HEK293 (cell line): Measurements from ENCODE around the gene NRG2.

Source experiments
- CTCF ChIA-PET: fragments of 350-600 bp; formaldehyde crosslinking; extraction: SDS; loops from one replicate; lab custom pipeline; 2021; ENCODE audit warnings: antibody characterized with exemption; lab: Yijun Ruan, JAX
- POLR2A ChIA-PET: fragments of 300-600 bp; formaldehyde crosslinking; extraction: SDS; loops from one replicate; lab custom pipeline; 2020; ENCODE audit warnings: antibody characterized with exemption, inconsistent platforms; lab: Yijun Ruan, JAX
- H3K27ac ChIP-seq: fragments of 200-500 bp; sonication (Bioruptor generic); 2 replicates; pipeline ENCODE4 v1.5.1; 2014; ENCODE audit warnings: low read depth, low read length, control low read depth, inconsistent platforms; ENCODE audit errors: extremely low read depth
- H3K36me3 ChIP-seq, 2 experiments: fragments of 200-500 bp in 1 of 2; sonication (Bioruptor generic) in 1 of 2; 1 replicate in 1 of 2; 2 replicates in 1 of 2; pipeline ENCODE4 v1.5.1; 2014 to 2017; ENCODE audit warnings: inconsistent platforms in 2 of 2, low read length in 2 of 2; ENCODE audit not compliant: control insufficient read depth in 2 of 2, insufficient read depth in 1 of 2
- H3K4me1 ChIP-seq: fragments of 200-500 bp; sonication (Bioruptor generic); 2 replicates; pipeline ENCODE4 v1.5.1; 2014; ENCODE audit warnings: mild to moderate bottlenecking, low read length, inconsistent platforms; ENCODE audit not compliant: control insufficient read depth, insufficient read depth
- H3K4me3 ChIP-seq: 2 replicates; pipeline ENCODE4 v1.5.1; 2011; ENCODE audit warnings: low read depth, mild to moderate bottlenecking, control low read depth, low read length, moderate library complexity
- H3K9me3 ChIP-seq: fragments of 200-500 bp; sonication (Bioruptor generic); 2 replicates; pipeline ENCODE4 v1.5.1; 2014; ENCODE audit warnings: low read depth, low read length, inconsistent platforms; ENCODE audit not compliant: control insufficient read depth, insufficient read depth
- BCL11A ChIP-seq: fragments of 450-650 bp; formaldehyde crosslinking; IDR thresholded peaks from 2 replicates; pipeline ENCODE4 v1.5.1; 2016; ENCODE audit warnings: low read depth, missing biosample characterization, missing genetic modification characterization
- KLF7 ChIP-seq: fragments of 450-650 bp; formaldehyde crosslinking; IDR thresholded peaks from 2 replicates; pipeline ENCODE4 v1.5.1; 2016; ENCODE audit warnings: missing biosample characterization, missing genetic modification characterization, borderline replicate concordance
- MEIS1 ChIP-seq: sonication (generic); formaldehyde crosslinking; IDR thresholded peaks from 2 replicates; pipeline ENCODE4 v1.8.1; 2022; ENCODE audit warnings: missing genetic modification reagents, mild to moderate bottlenecking, borderline replicate concordance
- SCRT1 ChIP-seq: fragments of 450-650 bp; formaldehyde crosslinking; IDR thresholded peaks from 2 replicates; pipeline ENCODE4 v1.5.1; 2016; ENCODE audit warnings: missing biosample characterization, missing genetic modification characterization, borderline replicate concordance
- ZBTB1 ChIP-seq: fragments of 450-650 bp; formaldehyde crosslinking; IDR thresholded peaks from 2 replicates; pipeline ENCODE4 v1.5.1; 2016; ENCODE audit warnings: missing biosample characterization, missing genetic modification characterization
- ZFP69B ChIP-seq: fragments of 450-650 bp; formaldehyde crosslinking; IDR thresholded peaks from 2 replicates; pipeline ENCODE4 v1.5.1; 2016; ENCODE audit warnings: missing biosample characterization, missing genetic modification characterization
- ZIC2 ChIP-seq: fragments of 450-650 bp; formaldehyde crosslinking; IDR thresholded peaks from 2 replicates; pipeline ENCODE4 v1.5.1; 2016; ENCODE audit warnings: missing biosample characterization, missing genetic modification characterization
- ZNF211 ChIP-seq: fragments of 450-650 bp; formaldehyde crosslinking; IDR thresholded peaks from 2 replicates; pipeline ENCODE4 v1.5.1; 2016; ENCODE audit warnings: low read depth, missing biosample characterization, missing genetic modification characterization
- ZNF423 ChIP-seq: fragments of 450-650 bp; formaldehyde crosslinking; IDR thresholded peaks from 2 replicates; pipeline ENCODE4 v1.5.1; 2016; ENCODE audit warnings: missing biosample characterization, missing genetic modification characterization
- ZNF521 ChIP-seq: fragments of 450-650 bp; formaldehyde crosslinking; IDR thresholded peaks from 2 replicates; pipeline ENCODE4 v1.5.1; 2017; ENCODE audit warnings: missing biosample characterization, mild to moderate bottlenecking, missing genetic modification characterization
- ZNF548 ChIP-seq: fragments of 450-650 bp; formaldehyde crosslinking; IDR thresholded peaks from 2 replicates; pipeline ENCODE4 v1.5.1; 2016; ENCODE audit warnings: missing biosample characterization, missing genetic modification characterization
- ZNF677 ChIP-seq: fragments of 450-650 bp; IDR thresholded peaks from 2 replicates; pipeline ENCODE4 v1.5.0; 2018; ENCODE audit warnings: missing biosample characterization, mild to moderate bottlenecking, missing genetic modification characterization, moderate library complexity
- ZNF76 ChIP-seq: fragments of 450-650 bp; formaldehyde crosslinking; IDR thresholded peaks from 2 replicates; pipeline ENCODE4; 2016; ENCODE audit warnings: low read depth, missing biosample characterization, missing genetic modification characterization, borderline replicate concordance
- ZNF776 ChIP-seq: fragments of 450-650 bp; formaldehyde crosslinking; IDR thresholded peaks from 2 replicates; pipeline ENCODE4 v1.5.0; 2017; ENCODE audit warnings: missing biosample characterization, missing genetic modification characterization, borderline replicate concordance
- ZNF843 ChIP-seq: fragments of 450-650 bp; formaldehyde crosslinking; IDR thresholded peaks from 2 replicates; pipeline ENCODE4 v1.5.1; 2016; ENCODE audit warnings: missing biosample characterization, missing genetic modification characterization
- TF ChIP-seq, protein P1 (sequence below): fragments of 450-650 bp; formaldehyde crosslinking; IDR thresholded peaks from 2 replicates; pipeline ENCODE4 v1.5.1; 2017; ENCODE audit warnings: missing biosample characterization, missing genetic modification characterization
- TF ChIP-seq, protein P2 (sequence below): fragments of 450-650 bp; formaldehyde crosslinking; IDR thresholded peaks from 2 replicates; pipeline ENCODE4 v1.5.1; 2016; ENCODE audit warnings: missing biosample characterization, missing genetic modification characterization, low read depth
- TF ChIP-seq, protein P3 (sequence below): fragments of 450-650 bp; formaldehyde crosslinking; IDR thresholded peaks from 2 replicates; pipeline ENCODE4 v1.5.1; 2016; ENCODE audit warnings: missing biosample characterization, missing genetic modification characterization
- TF ChIP-seq, protein P4 (sequence below): fragments of 450-650 bp; formaldehyde crosslinking; IDR thresholded peaks from 2 replicates; pipeline ENCODE4 v1.5.1; 2016; ENCODE audit warnings: missing biosample characterization, missing genetic modification characterization

The NRG2 gene

DNA sequence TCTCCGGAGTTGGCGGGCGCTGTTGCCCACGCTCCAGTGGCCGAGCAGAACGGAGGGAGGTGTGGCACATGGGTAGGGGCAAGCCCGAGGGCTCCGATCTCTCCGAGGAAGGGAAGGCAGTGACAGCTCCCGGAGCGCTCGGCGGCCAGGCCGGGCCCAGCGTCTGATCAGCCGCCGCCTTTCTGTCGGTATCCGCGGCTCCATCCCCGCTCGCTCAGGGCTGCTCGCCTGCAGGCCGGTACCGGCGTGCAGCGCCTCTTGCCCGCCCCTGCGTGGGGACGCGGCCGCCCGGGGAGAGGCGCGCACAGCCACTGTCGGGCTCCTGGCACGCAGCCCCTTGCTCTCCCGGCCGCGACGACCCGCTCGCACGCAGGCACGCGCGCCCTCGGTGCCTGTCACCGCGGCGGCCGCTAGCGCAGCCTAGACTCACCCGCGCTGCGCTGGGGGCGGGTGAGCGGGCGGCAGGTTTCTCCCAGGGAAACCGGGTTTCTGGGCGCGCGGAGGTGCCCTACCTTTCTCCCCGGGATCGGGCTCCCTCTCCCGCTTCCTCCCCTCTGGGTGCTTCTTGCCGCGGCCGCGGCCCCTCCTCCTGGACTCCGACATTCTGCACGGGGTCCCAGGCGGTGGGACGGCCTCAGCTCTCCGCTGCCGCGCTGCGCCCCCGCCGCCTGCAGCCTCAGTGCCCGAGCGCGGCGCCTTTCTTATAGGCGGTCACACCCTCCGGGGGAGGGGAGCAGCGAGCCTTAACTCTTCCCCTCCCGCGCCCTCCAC is 139.1 kb downstream of the NRG2 start (continued):
- TF ChIP-seq ZBTB1 (tag by site-specific recombination) (no peak), ZNF211 (tag by site-specific recombination) (no peak)

DNA sequence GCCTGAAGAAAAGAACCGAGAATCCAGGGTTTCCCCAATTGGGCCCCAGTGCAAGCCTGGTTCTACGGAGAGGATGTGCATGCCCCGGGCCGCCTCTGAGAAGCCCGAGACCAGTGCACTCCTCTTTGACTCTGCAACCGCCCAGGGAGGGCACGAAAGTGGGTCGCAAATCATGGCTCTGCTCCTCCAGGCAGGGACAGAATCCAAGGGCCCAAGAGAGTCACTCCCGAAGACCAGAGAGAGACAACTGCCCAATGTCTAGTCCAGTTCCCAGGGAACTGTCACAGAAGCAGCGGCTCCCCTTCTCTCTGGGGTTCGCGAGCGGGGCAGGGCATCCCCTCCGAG is 139.7 kb downstream of the NRG2 start:
- no peak overlapping the region; the same call in 1 of the 2 replicates for H3K4me3 ChIP-seq
- TF ChIP-seq ZNF423: 0 out of 2 replicates have a peak, but pooled peaks have one; percentile 4
- TF ChIP-seq ZNF677 (tag by site-specific recombination): no peak
- POLR2A ChIA-PET: no interaction called here

DNA sequence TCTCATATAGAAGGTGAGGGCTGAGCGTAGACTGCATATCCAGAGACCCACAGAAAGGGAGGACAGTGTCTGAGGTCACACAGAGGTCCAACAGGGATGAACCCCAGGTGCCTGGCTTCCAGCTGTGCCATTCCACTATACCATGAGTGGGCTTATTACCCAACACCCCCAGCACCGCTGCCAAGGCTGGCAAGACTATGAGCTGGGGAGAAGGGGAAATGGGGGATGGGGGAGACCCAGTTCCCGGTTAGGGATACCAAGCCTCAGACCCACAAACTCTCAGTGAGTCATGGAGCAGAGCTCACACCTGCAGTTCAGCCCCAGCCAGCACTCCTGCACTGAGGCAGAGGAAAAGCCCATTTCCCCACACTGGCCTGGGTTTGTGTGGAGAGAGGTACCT is 141.1 kb downstream of the NRG2 start:
- H3K27ac ChIP-seq: no peak overlapping the region
- CTCF ChIA-PET: interaction anchor here (0.7 to 2.6 kb wide), 2 partner anchors 65 to 67 kb away, joined by 3 to 25 read pairs; no protein-coding TSS in a partner anchor
- H3K4me3 ChIP-seq: no peak overlapping the region
- TF ChIP-seq ZIC2: peak; percentile 48; the same call in 1 of the 2 replicates
- TF ChIP-seq, protein P1, sequence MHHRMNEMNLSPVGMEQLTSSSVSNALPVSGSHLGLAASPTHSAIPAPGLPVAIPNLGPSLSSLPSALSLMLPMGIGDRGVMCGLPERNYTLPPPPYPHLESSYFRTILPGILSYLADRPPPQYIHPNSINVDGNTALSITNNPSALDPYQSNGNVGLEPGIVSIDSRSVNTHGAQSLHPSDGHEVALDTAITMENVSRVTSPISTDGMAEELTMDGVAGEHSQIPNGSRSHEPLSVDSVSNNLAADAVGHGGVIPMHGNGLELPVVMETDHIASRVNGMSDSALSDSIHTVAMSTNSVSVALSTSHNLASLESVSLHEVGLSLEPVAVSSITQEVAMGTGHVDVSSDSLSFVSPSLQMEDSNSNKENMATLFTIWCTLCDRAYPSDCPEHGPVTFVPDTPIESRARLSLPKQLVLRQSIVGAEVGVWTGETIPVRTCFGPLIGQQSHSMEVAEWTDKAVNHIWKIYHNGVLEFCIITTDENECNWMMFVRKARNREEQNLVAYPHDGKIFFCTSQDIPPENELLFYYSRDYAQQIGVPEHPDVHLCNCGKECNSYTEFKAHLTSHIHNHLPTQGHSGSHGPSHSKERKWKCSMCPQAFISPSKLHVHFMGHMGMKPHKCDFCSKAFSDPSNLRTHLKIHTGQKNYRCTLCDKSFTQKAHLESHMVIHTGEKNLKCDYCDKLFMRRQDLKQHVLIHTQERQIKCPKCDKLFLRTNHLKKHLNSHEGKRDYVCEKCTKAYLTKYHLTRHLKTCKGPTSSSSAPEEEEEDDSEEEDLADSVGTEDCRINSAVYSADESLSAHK (tag by site-specific recombination): no peak
- POLR2A ChIA-PET: no interaction called here
- no peaks in the 10 kb centered on the region for H3K36me3 ChIP-seq
- no peaks in the 10 kb centered on the region for H3K9me3 ChIP-seq
- peaks cover 7% of the 10 kb centered on the region; the same call in 1 of the 2 replicates for H3K4me1 ChIP-seq

More for the DNA sequence above, 139.7 kb downstream of the NRG2 start:
- CTCF ChIA-PET: interaction anchor here (0.6 to 1.1 kb wide), 4 partner anchors 39 to 305 kb away, joined by 3 read pairs; no protein-coding TSS in a partner anchor
- H3K36me3 ChIP-seq: no peaks in the 10 kb centered on the region
- no peak overlapping the region for H3K27ac ChIP-seq
- no peaks in the 10 kb centered on the region for H3K9me3 ChIP-seq
- peaks cover 7% of the 10 kb centered on the region; the same call in 1 of the 2 replicates for H3K4me1 ChIP-seq

DNA sequence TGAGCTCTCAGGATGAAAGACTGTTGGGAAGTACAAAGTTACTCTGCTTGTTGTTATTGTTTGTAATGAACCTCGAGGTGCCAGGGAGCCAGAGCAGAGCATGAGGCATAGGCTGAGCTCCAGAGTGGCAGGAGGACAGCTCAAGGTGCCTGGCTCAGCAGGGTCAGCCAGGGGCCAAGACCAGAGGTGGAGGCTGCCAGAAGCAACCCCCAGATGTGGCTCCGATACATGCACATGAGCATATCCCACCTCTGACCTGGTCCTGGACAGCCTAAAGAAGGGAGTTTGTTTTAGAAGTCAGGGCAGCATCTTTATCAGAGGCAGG is 141.9 kb downstream of the NRG2 start:
- H3K4me3 ChIP-seq: no peak overlapping the region
- no peaks in the 10 kb centered on the region for H3K9me3 ChIP-seq
- H3K27ac ChIP-seq: no peak overlapping the region
- ChIA-PET POLR2A (no interaction called here), CTCF (interaction anchor here (0.7 to 2.6 kb wide), 2 partner anchors 68 to 119 kb away, joined by 4 to 25 read pairs; no protein-coding TSS in a partner anchor)
- H3K4me1 ChIP-seq: peaks cover 7% of the 10 kb centered on the region; the same call in 1 of the 2 replicates
- no peaks in the 10 kb centered on the region for H3K36me3 ChIP-seq
- TF ChIP-seq ZFP69B (tag by site-specific recombination): no peak
- no peak for TF ChIP-seq BCL11A (tag by site-specific recombination)
- no peak for TF ChIP-seq SCRT1 (tag by site-specific recombination)
- TF ChIP-seq KLF7: no peak
- no peak for TF ChIP-seq ZNF76
- TF ChIP-seq ZNF843 (tag by site-specific recombination): no peak
- no peak for TF ChIP-seq ZNF776
- TF ChIP-seq, protein P2, sequence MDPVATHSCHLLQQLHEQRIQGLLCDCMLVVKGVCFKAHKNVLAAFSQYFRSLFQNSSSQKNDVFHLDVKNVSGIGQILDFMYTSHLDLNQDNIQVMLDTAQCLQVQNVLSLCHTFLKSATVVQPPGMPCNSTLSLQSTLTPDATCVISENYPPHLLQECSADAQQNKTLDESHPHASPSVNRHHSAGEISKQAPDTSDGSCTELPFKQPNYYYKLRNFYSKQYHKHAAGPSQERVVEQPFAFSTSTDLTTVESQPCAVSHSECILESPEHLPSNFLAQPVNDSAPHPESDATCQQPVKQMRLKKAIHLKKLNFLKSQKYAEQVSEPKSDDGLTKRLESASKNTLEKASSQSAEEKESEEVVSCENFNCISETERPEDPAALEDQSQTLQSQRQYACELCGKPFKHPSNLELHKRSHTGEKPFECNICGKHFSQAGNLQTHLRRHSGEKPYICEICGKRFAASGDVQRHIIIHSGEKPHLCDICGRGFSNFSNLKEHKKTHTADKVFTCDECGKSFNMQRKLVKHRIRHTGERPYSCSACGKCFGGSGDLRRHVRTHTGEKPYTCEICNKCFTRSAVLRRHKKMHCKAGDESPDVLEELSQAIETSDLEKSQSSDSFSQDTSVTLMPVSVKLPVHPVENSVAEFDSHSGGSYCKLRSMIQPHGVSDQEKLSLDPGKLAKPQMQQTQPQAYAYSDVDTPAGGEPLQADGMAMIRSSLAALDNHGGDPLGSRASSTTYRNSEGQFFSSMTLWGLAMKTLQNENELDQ (tag by site-specific recombination): no peak
- TF ChIP-seq MEIS1 (CRISPR knock-in tag): no peak
- TF ChIP-seq, protein P3, sequence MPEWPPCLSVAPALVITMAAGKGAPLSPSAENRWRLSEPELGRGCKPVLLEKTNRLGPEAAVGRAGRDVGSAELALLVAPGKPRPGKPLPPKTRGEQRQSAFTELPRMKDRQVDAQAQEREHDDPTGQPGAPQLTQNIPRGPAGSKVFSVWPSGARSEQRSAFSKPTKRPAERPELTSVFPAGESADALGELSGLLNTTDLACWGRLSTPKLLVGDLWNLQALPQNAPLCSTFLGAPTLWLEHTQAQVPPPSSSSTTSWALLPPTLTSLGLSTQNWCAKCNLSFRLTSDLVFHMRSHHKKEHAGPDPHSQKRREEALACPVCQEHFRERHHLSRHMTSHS (tag by site-specific recombination): no peak
- no peak for TF ChIP-seq ZNF548 (tag by site-specific recombination)
- TF ChIP-seq, protein P4, sequence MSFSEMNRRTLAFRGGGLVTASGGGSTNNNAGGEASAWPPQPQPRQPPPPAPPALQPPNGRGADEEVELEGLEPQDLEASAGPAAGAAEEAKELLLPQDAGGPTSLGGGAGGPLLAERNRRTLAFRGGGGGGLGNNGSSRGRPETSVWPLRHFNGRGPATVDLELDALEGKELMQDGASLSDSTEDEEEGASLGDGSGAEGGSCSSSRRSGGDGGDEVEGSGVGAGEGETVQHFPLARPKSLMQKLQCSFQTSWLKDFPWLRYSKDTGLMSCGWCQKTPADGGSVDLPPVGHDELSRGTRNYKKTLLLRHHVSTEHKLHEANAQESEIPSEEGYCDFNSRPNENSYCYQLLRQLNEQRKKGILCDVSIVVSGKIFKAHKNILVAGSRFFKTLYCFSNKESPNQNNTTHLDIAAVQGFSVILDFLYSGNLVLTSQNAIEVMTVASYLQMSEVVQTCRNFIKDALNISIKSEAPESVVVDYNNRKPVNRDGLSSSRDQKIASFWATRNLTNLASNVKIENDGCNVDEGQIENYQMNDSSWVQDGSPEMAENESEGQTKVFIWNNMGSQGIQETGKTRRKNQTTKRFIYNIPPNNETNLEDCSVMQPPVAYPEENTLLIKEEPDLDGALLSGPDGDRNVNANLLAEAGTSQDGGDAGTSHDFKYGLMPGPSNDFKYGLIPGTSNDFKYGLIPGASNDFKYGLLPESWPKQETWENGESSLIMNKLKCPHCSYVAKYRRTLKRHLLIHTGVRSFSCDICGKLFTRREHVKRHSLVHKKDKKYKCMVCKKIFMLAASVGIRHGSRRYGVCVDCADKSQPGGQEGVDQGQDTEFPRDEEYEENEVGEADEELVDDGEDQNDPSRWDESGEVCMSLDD (tag by site-specific recombination): no peak
- no peak for TF ChIP-seq ZNF521 (tag by site-specific recombination)
